Brain microvascular endothelial cell (primary cell): ENCODE measurements around the gene GIMAP8.
"Not testable (repeated sequence)": the region's sequence is repeated elsewhere in the genome, so short reads cannot be mapped to it uniquely, and the experiment has no call there.

ENCODE experiments used
- DNase-seq: peaks from one replicate; pipeline ENCODE4 v3.0.0-alpha.2; 2020
- H3K27ac ChIP-seq: fragments of 250-450 bp; sonication (Bioruptor Pico); 2 replicates; pipeline ENCODE4 v1.5.1; 2020; ENCODE audit warnings: mild to moderate bottlenecking, moderate library complexity
- H3K27me3 ChIP-seq: fragments of 250-450 bp; sonication (Bioruptor Pico); replicated peaks from 2 replicates; pipeline ENCODE4 v1.5.1; 2020; ENCODE audit warnings: mild to moderate bottlenecking
- H3K36me3 ChIP-seq: fragments of 250-450 bp; sonication (Bioruptor Pico); replicated peaks from 2 replicates; pipeline ENCODE4 v1.5.1; 2020; ENCODE audit warnings: mild to moderate bottlenecking
- H3K4me3 ChIP-seq: 2 replicates; pipeline ENCODE4 v1.5.1; 2011; ENCODE audit warnings: low read depth, mild to moderate bottlenecking, control low read depth, low read length, moderate library complexity
- CTCF ChIP-seq: IDR thresholded peaks from 2 replicates; pipeline ENCODE4 v1.5.1; 2011; ENCODE audit warnings: low read depth, mild to moderate bottlenecking, moderate library complexity, low read length, control low read depth, inconsistent platforms; ENCODE audit errors: missing control alignments
- in situ Hi-C: cut with HindIII; loops from 2 replicates; pipeline ENCODE4 v1.10.0; 2017; ENCODE audit warnings: low sequenced_read_pairs, low pct_ligation_motif_present

GIMAP8 gene

GRCh38 chr7:150479023-150479716 lies 28.7 kb downstream of the GIMAP8 start:
- Histone ChIP-seq H3K27ac (no peak overlapping the region), H3K4me3 (no peak overlapping the region), H3K27me3 (no peaks in the 10 kb centered on the region), H3K36me3 (no peaks in the 10 kb centered on the region)
- no peak for TF ChIP-seq CTCF
- no peak for DNase-seq
- in situ Hi-C loops = no loop called here

- in situ Hi-C loops = no loop called here
- Histone ChIP-seq H3K27ac (no peak overlapping the region), H3K27me3 (no peaks in the 10 kb centered on the region), H3K36me3 (no peaks in the 10 kb centered on the region), H3K4me3 (no peak overlapping the region)
- no peak for TF ChIP-seq CTCF
- no peak for DNase-seq
These were observed 30.9 kb downstream of the GIMAP8 start for GRCh38 chr7:150481186-150481920.

- TF ChIP-seq CTCF = no peak
- no peak overlapping the region for H3K27ac ChIP-seq
- H3K27me3 ChIP-seq = no peaks in the 10 kb centered on the region
- H3K4me3 ChIP-seq = no peak overlapping the region
- in situ Hi-C loops = no loop called here
- no peaks in the 10 kb centered on the region for H3K36me3 ChIP-seq
- DNase-seq = no peak
These were observed 31.5 kb downstream of the GIMAP8 start for GRCh38 chr7:150481922-150482321.

GRCh38 chr7:150483514-150483913 lies 33.1 kb downstream of the GIMAP8 start:
- H3K27me3 ChIP-seq, H3K4me3 ChIP-seq, DNase-seq, in situ Hi-C loops, H3K36me3 ChIP-seq, H3K27ac ChIP-seq: not testable (repeated sequence)

- in situ Hi-C loops, DNase-seq, H3K27me3 ChIP-seq, H3K27ac ChIP-seq, H3K4me3 ChIP-seq, H3K36me3 ChIP-seq: not testable (repeated sequence)
These were observed 33.6 kb downstream of the GIMAP8 start for GRCh38 chr7:150484071-150484470.

- Histone ChIP-seq H3K36me3 (no peaks in the 10 kb centered on the region), H3K27ac (no peak overlapping the region), H3K27me3 (no peaks in the 10 kb centered on the region), H3K4me3 (no peak overlapping the region)
- DNase-seq = no peak
- TF ChIP-seq CTCF = no peak
- in situ Hi-C loops = no loop called here
These were observed 37.2 kb downstream of the GIMAP8 start for GRCh38 chr7:150487625-150488024.

- TF ChIP-seq CTCF = no peak
- DNase-seq = no peak
- in situ Hi-C loops = no loop called here
- no peak overlapping the region for H3K4me3 ChIP-seq
- H3K27ac ChIP-seq = no peak overlapping the region
- H3K27me3 ChIP-seq = no peaks in the 10 kb centered on the region
- no peaks in the 10 kb centered on the region for H3K36me3 ChIP-seq
These were observed 39.4 kb downstream of the GIMAP8 start for GRCh38 chr7:150489782-150490181.

- H3K4me3 ChIP-seq, H3K36me3 ChIP-seq, H3K27ac ChIP-seq, in situ Hi-C loops, H3K27me3 ChIP-seq, DNase-seq: not testable (repeated sequence)
These were observed 43.0 kb downstream of the GIMAP8 start for GRCh38 chr7:150493442-150493841.
